Measurements from ENCODE around the gene TSSK6.

The TSSK6 gene

GRCh38 chr19:19530889-19531288 lies 15.5 kb upstream of the TSSK6 start:
- no peak overlapping the region for H3K27ac ChIP-seq
- no peak overlapping the region for H3K4me2 ChIP-seq
- no peaks in the 10 kb centered on the region for H3K79me2 ChIP-seq (ENCODE audit: insufficient read depth, low read depth)
- H2AFZ ChIP-seq (ENCODE audit: low read depth): no peak overlapping the region
- H3K9ac ChIP-seq: no peak overlapping the region
- H3K27me3 ChIP-seq (ENCODE audit: insufficient read depth, low read depth): no peaks in the 10 kb centered on the region
- H3K4me3 ChIP-seq (IDR thresholded peaks at IDR 0.05; ENCODE audit: insufficient read depth, low read depth, low read length): no peak overlapping the region
- no peak for TF ChIP-seq CTCF (conservative IDR thresholded peaks at IDR 0.05; ENCODE audit: low read depth, low read length)
- no peaks in the 10 kb centered on the region for H3K36me3 ChIP-seq (ENCODE audit: insufficient read depth)
- no peaks in the 10 kb centered on the region for H4K20me1 ChIP-seq (ENCODE audit: insufficient read depth)
- H3K4me1 ChIP-seq (ENCODE audit: low read depth, poor library complexity, severe bottlenecking): no peaks in the 10 kb centered on the region

- Histone ChIP-seq H2AFZ (ENCODE audit: low read depth) (no peak overlapping the region), H4K20me1 (ENCODE audit: insufficient read depth) (no peaks in the 10 kb centered on the region), H3K4me1 (ENCODE audit: low read depth, poor library complexity, severe bottlenecking) (no peaks in the 10 kb centered on the region), H3K27me3 (ENCODE audit: insufficient read depth, low read depth) (no peaks in the 10 kb centered on the region), H3K79me2 (ENCODE audit: insufficient read depth, low read depth) (no peaks in the 10 kb centered on the region), H3K27ac (no peak overlapping the region), H3K4me2 (no peak overlapping the region), H3K4me3 (IDR thresholded peaks at IDR 0.05; ENCODE audit: insufficient read depth, low read depth, low read length) (no peak overlapping the region), H3K9ac (no peak overlapping the region), H3K36me3 (ENCODE audit: insufficient read depth) (no peaks in the 10 kb centered on the region)
- TF ChIP-seq CTCF (conservative IDR thresholded peaks at IDR 0.05; ENCODE audit: low read depth, low read length): no peak
These were observed 15.1 kb upstream of the TSSK6 start for GRCh38 chr19:19530423-19530804.

- no peak for TF ChIP-seq CTCF (conservative IDR thresholded peaks at IDR 0.05; ENCODE audit: low read depth, low read length)
- Histone ChIP-seq H3K4me1 (ENCODE audit: low read depth, poor library complexity, severe bottlenecking) (no peaks in the 10 kb centered on the region), H3K4me3 (IDR thresholded peaks at IDR 0.05; ENCODE audit: insufficient read depth, low read depth, low read length) (no peak overlapping the region), H3K79me2 (ENCODE audit: insufficient read depth, low read depth) (no peaks in the 10 kb centered on the region; the same call in 1 of the 2 replicates), H3K36me3 (ENCODE audit: insufficient read depth) (no peaks in the 10 kb centered on the region), H3K4me2 (no peak overlapping the region), H3K27ac (no peak overlapping the region), H2AFZ (ENCODE audit: low read depth) (no peak overlapping the region), H3K9ac (no peak overlapping the region), H4K20me1 (ENCODE audit: insufficient read depth) (no peaks in the 10 kb centered on the region), H3K27me3 (ENCODE audit: insufficient read depth, low read depth) (no peaks in the 10 kb centered on the region)
These were observed 14.6 kb upstream of the TSSK6 start for GRCh38 chr19:19529783-19530422.

- H3K27me3 ChIP-seq (ENCODE audit: insufficient read depth, low read depth): no peaks in the 10 kb centered on the region
These were observed 13.6 kb upstream of the TSSK6 start, which contains the start of gene YJEFN3 for GRCh38 chr19:19528721-19529490. Gene YJEFN3, plus strand, starts transcription at chr19:19528911. Its CDS starts 22 bp downstream, at chr19:19528933.

More at GRCh38 chr19:19528721-19529490, 13.6 kb upstream of the TSSK6 start, which contains the start of gene YJEFN3:
- no peaks in the 10 kb centered on the region for H3K4me1 ChIP-seq (ENCODE audit: low read depth, poor library complexity, severe bottlenecking)
- H3K27ac ChIP-seq: no peak within 1 kb of the TSS
- H3K79me2 ChIP-seq (ENCODE audit: insufficient read depth, low read depth): peaks cover 6% of the 10 kb centered on the region; the same call in 1 of the 2 replicates
- no peak for TF ChIP-seq CTCF (conservative IDR thresholded peaks at IDR 0.05; ENCODE audit: low read depth, low read length)
- no peak within 1 kb of the TSS for H2AFZ ChIP-seq (ENCODE audit: low read depth)
- no peak within 1 kb of the TSS for H3K4me3 ChIP-seq (IDR thresholded peaks at IDR 0.05; ENCODE audit: insufficient read depth, low read depth, low read length)
- H3K36me3 ChIP-seq (ENCODE audit: insufficient read depth): no peaks in the 10 kb centered on the region
- no peak within 1 kb of the TSS for H3K4me2 ChIP-seq
- no peaks in the 10 kb centered on the region for H4K20me1 ChIP-seq (ENCODE audit: insufficient read depth)
- no peak within 1 kb of the TSS for H3K9ac ChIP-seq

Data from KMS-11 (cell line).